Measurements from ENCODE around the gene CCL1. TPM values are rescaled to one million over a fixed set of nuclear protein-coding genes. Genes with fewer than 3 reads are reported as not detected.

CCL1 gene
- total RNA-seq, 4 donors from 2014 or later = not detected

- Histone ChIP-seq H3K4me3 (no peak overlapping the region), H3K9me3 (no peaks in the 10 kb centered on the region), H3K36me3 (no peaks in the 10 kb centered on the region), H3K4me1 (no peaks in the 10 kb centered on the region), H3K27me3 (no peaks in the 10 kb centered on the region), H3K27ac (no peak overlapping the region)
- WGBS = 57% methylated on average over 2 of the region's 2 CpGs
- DNase-seq (ENCODE audit: low spot score in 2 of 2) = no peak
- no peak for TF ChIP-seq POLR2A (IDR thresholded peaks at IDR 0.05)
- TF ChIP-seq EP300 (IDR thresholded peaks at IDR 0.05) = no peak
- no peak for TF ChIP-seq POLR2AphosphoS5 (IDR thresholded peaks at IDR 0.05)
- TF ChIP-seq CTCF (IDR thresholded peaks at IDR 0.05) = no peak
These were observed 36.0 kb upstream of the CCL1 start for GRCh38 chr17:34398990-34399389.

DNA sequence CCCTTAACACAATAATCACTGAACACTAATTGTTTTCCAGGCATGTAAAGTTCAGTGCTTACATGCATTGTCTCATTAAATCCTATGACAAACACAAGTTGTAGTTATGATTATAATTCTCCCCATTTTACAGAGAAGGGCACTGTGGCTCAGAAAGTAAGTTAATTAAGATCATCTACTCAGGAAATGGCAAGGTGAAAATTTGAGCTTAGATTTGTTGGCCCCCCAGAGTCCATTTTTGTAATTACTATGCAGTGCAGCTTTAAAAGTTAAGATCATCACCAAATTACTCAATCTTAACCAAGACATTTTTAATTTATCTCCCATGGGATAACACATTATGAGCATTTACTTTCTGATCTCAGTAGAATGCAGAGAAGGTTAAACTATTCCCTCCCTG lies 34.2 kb upstream of the CCL1 start:
- no peak overlapping the region for H3K4me3 ChIP-seq
- DNase-seq (ENCODE audit: low spot score in 2 of 2) = no peak
- H3K27me3 ChIP-seq = no peaks in the 10 kb centered on the region
- no peak for TF ChIP-seq CTCF (IDR thresholded peaks at IDR 0.05)
- no peak for TF ChIP-seq EP300 (IDR thresholded peaks at IDR 0.05)
- no peak for TF ChIP-seq POLR2AphosphoS5 (IDR thresholded peaks at IDR 0.05)
- TF ChIP-seq POLR2A (IDR thresholded peaks at IDR 0.05) = no peak
- no peaks in the 10 kb centered on the region for H3K36me3 ChIP-seq
- H3K4me1 ChIP-seq = no peaks in the 10 kb centered on the region
- H3K27ac ChIP-seq = no peak overlapping the region
- no peaks in the 10 kb centered on the region for H3K9me3 ChIP-seq

- DNase-seq (ENCODE audit: low spot score in 2 of 2) = no peak
- Histone ChIP-seq H3K4me3 (no peak overlapping the region), H3K27ac (no peak overlapping the region), H3K9me3 (no peaks in the 10 kb centered on the region), H3K27me3 (no peaks in the 10 kb centered on the region), H3K36me3 (no peaks in the 10 kb centered on the region), H3K4me1 (no peaks in the 10 kb centered on the region)
- 72% methylated on average over 3 of the region's 3 CpGs for WGBS
- TF ChIP-seq EP300 (IDR thresholded peaks at IDR 0.05) = no peak
- no peak for TF ChIP-seq CTCF (IDR thresholded peaks at IDR 0.05)
- no peak for TF ChIP-seq POLR2A (IDR thresholded peaks at IDR 0.05)
- TF ChIP-seq POLR2AphosphoS5 (IDR thresholded peaks at IDR 0.05) = no peak
These were observed 30.4 kb upstream of the CCL1 start for GRCh38 chr17:34393401-34393800.

DNA sequence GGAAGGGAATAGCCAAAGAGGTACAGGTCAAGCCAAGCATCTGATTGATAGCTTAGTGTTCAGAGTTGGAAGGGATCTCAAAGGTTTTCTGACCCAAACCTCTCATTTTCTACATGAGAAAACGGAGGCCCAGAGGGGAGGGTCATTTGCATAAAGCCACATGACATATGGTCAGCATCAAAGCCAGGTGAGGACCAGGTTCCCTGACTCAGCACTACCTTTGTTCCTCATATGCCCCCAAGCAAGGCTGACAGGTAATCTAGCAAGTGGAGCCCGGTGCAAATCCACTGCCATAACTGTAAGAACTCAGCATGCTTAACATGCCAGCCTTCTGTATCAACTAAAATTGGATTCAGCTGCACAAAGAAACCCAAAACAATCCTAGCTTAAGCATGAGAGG lies 28.2 kb upstream of the CCL1 start:
- 62% methylated on average over 2 of the region's 2 CpGs for WGBS
- Histone ChIP-seq H3K27ac (no peak overlapping the region), H3K4me1 (no peaks in the 10 kb centered on the region), H3K36me3 (no peaks in the 10 kb centered on the region), H3K4me3 (no peak overlapping the region), H3K27me3 (no peaks in the 10 kb centered on the region), H3K9me3 (no peaks in the 10 kb centered on the region)
- no peak for DNase-seq (ENCODE audit: low spot score in 2 of 2)
- no peak for TF ChIP-seq POLR2A (IDR thresholded peaks at IDR 0.05)
- TF ChIP-seq POLR2AphosphoS5 (IDR thresholded peaks at IDR 0.05) = no peak
- no peak for TF ChIP-seq EP300 (IDR thresholded peaks at IDR 0.05)

DNA sequence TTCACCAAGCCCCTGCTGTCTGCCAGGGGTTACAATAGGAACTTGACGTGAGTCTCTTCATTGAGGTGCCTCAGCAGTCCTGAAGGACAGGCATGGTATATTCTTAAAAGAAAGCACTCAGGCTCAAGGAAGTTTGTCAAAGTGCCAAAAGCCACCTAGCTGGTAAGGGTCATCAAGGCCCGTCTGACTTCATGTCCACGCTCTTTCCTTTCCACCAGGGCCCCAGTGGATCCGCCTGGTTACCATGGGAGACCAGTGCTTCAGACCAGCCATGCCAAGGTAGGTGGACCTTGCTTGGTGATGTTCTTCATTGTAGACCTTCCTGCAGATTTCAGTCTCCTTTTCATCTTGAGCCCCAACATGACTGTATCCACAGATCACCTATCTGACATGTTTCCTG lies 27.6 kb upstream of the CCL1 start:
- no peaks in the 10 kb centered on the region for H3K9me3 ChIP-seq
- WGBS = 84% methylated on average over 4 of the region's 4 CpGs
- no peak overlapping the region for H3K27ac ChIP-seq
- DNase-seq (ENCODE audit: low spot score in 2 of 2) = no peak
- TF ChIP-seq CTCF (IDR thresholded peaks at IDR 0.05) = no peak
- H3K36me3 ChIP-seq = no peaks in the 10 kb centered on the region
- H3K4me3 ChIP-seq = no peak overlapping the region
- no peaks in the 10 kb centered on the region for H3K4me1 ChIP-seq
- no peaks in the 10 kb centered on the region for H3K27me3 ChIP-seq

DNA sequence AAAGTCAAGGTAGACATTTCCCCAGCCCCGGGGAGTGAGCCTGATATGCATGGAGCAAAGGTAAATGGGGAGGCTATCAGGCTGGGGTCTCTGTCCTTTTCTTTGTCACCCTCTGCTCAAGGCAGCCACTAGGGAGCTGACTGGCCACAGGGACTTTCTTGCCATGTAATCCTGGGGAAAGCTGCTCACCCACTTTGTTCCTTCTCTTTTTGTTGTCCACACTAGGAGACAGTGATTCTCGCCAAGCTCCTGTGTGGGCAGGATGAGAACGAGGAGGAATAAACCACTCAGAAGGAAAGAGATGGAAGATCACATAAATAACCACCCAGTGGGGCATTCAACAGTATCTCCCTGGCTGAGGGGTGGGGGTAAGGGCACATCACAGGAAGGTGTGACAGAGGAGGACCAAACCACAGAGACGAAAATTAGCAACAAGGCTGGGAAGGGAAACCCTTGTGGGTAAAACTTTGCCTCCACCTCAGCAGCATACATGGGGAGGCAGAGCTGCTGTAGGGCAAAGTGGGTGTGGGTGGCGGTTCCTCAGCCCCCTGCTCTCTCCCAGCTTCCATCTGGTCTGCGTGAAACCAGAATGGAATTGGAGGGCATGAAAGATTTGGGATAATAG lies 26.2 kb upstream of the CCL1 start:
- no peak overlapping the region for H3K27ac ChIP-seq
- H3K27me3 ChIP-seq = no peaks in the 10 kb centered on the region
- no peak for DNase-seq (ENCODE audit: low spot score in 2 of 2)
- H3K9me3 ChIP-seq = no peaks in the 10 kb centered on the region
- no peaks in the 10 kb centered on the region for H3K36me3 ChIP-seq
- TF ChIP-seq EP300 (IDR thresholded peaks at IDR 0.05) (no peak), POLR2AphosphoS5 (IDR thresholded peaks at IDR 0.05) (no peak), CTCF (IDR thresholded peaks at IDR 0.05) (no peak), POLR2A (IDR thresholded peaks at IDR 0.05) (no peak)
- H3K4me3 ChIP-seq = no peak overlapping the region
- no peaks in the 10 kb centered on the region for H3K4me1 ChIP-seq
- WGBS = 74% methylated on average over 6 of the region's 6 CpGs
